ENCODE results near the gene WIZ. TPM values are rescaled to one million over a fixed set of nuclear protein-coding genes. Genes with fewer than 3 reads are reported as not detected.

The WIZ gene
- total and polyA plus RNA-seq, 2 experiments from 2014 or later = 8.9 to 39.5 TPM

DNA sequence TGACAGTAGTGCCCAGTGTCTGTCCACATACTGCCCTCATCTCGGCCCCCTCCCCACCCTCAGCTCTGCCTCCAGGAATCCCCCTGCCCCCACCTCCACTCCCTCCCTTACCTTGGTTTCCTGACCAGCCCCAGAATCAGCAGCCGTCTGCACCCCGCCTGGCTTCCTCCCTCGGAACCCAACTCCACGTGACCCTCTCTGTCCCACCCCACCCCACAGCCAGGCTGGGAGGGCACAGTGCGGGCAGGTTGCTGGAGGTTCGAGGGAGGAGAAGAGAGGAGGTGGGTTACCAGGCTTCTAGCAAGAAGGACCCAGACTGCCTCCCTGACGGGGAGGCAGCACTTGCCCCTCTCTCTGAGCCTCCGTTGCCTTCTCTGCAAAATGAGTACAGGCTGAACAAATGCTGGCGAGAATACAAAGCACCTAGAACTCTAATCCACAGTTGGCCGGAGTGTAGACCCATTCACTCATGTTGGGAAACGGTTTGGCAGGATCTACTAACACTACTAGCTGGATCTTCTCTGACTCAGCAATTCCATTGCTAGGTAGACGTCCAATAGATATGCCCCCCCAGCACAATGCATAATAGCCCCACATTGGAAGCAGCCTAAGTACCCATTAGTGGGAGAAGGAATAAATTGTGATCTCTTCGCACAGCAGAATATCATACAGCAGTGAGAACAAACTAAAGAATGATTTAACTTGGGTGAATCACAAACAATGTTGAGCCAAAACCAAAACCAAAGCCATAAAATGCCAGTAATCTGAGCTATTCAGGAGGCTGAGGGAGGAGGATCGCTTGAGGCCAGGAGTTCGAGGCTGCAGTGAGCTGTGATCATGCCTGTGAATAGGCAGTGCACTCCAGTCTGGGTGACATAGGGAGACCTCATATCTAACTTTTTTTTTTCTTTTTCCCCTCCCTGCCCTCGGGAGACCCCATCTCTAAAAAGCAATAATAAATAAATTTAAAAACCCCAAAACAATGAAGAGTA lies 14.9 kb upstream of the WIZ start, which contains the start of gene RASAL3 (continued):
- TF ChIP-seq, protein P1, sequence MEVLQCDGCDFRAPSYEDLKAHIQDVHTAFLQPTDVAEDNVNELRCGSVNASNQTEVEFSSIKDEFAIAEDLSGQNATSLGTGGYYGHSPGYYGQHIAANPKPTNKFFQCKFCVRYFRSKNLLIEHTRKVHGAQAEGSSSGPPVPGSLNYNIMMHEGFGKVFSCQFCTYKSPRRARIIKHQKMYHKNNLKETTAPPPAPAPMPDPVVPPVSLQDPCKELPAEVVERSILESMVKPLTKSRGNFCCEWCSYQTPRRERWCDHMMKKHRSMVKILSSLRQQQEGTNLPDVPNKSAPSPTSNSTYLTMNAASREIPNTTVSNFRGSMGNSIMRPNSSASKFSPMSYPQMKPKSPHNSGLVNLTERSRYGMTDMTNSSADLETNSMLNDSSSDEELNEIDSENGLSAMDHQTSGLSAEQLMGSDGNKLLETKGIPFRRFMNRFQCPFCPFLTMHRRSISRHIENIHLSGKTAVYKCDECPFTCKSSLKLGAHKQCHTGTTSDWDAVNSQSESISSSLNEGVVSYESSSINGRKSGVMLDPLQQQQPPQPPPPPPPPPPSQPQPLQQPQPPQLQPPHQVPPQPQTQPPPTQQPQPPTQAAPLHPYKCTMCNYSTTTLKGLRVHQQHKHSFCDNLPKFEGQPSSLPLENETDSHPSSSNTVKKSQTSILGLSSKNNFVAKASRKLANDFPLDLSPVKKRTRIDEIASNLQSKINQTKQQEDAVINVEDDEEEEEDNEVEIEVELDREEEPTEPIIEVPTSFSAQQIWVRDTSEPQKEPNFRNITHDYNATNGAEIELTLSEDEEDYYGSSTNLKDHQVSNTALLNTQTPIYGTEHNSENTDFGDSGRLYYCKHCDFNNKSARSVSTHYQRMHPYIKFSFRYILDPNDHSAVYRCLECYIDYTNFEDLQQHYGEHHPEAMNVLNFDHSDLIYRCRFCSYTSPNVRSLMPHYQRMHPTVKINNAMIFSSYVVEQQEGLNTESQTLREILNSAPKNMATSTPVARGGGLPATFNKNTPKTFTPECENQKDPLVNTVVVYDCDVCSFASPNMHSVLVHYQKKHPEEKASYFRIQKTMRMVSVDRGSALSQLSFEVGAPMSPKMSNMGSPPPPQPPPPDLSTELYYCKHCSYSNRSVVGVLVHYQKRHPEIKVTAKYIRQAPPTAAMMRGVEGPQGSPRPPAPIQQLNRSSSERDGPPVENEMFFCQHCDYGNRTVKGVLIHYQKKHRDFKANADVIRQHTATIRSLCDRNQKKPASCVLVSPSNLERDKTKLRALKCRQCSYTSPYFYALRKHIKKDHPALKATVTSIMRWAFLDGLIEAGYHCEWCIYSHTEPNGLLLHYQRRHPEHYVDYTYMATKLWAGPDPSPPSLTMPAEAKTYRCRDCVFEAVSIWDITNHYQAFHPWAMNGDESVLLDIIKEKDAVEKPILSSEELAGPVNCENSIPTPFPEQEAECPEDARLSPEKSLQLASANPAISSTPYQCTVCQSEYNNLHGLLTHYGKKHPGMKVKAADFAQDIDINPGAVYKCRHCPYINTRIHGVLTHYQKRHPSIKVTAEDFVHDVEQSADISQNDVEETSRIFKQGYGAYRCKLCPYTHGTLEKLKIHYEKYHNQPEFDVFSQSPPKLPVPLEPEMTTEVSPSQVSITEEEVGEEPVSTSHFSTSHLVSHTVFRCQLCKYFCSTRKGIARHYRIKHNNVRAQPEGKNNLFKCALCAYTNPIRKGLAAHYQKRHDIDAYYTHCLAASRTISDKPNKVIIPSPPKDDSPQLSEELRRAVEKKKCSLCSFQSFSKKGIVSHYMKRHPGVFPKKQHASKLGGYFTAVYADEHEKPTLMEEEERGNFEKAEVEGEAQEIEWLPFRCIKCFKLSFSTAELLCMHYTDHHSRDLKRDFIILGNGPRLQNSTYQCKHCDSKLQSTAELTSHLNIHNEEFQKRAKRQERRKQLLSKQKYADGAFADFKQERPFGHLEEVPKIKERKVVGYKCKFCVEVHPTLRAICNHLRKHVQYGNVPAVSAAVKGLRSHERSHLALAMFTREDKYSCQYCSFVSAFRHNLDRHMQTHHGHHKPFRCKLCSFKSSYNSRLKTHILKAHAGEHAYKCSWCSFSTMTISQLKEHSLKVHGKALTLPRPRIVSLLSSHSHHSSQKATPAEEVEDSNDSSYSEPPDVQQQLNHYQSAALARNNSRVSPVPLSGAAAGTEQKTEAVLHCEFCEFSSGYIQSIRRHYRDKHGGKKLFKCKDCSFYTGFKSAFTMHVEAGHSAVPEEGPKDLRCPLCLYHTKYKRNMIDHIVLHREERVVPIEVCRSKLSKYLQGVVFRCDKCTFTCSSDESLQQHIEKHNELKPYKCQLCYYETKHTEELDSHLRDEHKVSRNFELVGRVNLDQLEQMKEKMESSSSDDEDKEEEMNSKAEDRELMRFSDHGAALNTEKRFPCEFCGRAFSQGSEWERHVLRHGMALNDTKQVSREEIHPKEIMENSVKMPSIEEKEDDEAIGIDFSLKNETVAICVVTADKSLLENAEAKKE (CRISPR knock-in tag; IDR thresholded peaks at IDR 0.05) = no peak
- TF ChIP-seq STAT1 (IDR thresholded peaks at IDR 0.05; ENCODE audit: unreplicated experiment) (no peak), EZH2phosphoT487 (IDR thresholded peaks at IDR 0.05; ENCODE audit: unreplicated experiment) (no peak), NANOG (IDR thresholded peaks at IDR 0.05; ENCODE audit: borderline replicate concordance) (no peak), CREB1 (CRISPR knock-in tag; IDR thresholded peaks at IDR 0.05; ENCODE audit: low read depth) (no peak), POLR2AphosphoS5 (IDR thresholded peaks at IDR 0.05; ENCODE audit: low read depth) (no peak)
- TF ChIP-seq, protein P2, sequence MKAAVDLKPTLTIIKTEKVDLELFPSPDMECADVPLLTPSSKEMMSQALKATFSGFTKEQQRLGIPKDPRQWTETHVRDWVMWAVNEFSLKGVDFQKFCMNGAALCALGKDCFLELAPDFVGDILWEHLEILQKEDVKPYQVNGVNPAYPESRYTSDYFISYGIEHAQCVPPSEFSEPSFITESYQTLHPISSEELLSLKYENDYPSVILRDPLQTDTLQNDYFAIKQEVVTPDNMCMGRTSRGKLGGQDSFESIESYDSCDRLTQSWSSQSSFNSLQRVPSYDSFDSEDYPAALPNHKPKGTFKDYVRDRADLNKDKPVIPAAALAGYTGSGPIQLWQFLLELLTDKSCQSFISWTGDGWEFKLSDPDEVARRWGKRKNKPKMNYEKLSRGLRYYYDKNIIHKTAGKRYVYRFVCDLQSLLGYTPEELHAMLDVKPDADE (IDR thresholded peaks at IDR 0.05) = no peak
- TF ChIP-seq, protein P3, sequence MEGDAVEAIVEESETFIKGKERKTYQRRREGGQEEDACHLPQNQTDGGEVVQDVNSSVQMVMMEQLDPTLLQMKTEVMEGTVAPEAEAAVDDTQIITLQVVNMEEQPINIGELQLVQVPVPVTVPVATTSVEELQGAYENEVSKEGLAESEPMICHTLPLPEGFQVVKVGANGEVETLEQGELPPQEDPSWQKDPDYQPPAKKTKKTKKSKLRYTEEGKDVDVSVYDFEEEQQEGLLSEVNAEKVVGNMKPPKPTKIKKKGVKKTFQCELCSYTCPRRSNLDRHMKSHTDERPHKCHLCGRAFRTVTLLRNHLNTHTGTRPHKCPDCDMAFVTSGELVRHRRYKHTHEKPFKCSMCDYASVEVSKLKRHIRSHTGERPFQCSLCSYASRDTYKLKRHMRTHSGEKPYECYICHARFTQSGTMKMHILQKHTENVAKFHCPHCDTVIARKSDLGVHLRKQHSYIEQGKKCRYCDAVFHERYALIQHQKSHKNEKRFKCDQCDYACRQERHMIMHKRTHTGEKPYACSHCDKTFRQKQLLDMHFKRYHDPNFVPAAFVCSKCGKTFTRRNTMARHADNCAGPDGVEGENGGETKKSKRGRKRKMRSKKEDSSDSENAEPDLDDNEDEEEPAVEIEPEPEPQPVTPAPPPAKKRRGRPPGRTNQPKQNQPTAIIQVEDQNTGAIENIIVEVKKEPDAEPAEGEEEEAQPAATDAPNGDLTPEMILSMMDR (conservative IDR thresholded peaks at IDR 0.05; ENCODE audit: low read depth in 2 of 2) = no peak
